T-helper 2 cell (primary cell): Measurements from ENCODE around the gene FAM83D.

Experiments used
- DNase-seq, 5 experiments: peaks; one replicate each; pipeline versions ENCODE4 v3.0.0 to v3.0.0-alpha.2; 2012 to 2022

The FAM83D gene

GRCh38 chr20:38895098-38895949, 30.9 kb upstream of the FAM83D start:
- DNase-seq: no peak

DNA sequence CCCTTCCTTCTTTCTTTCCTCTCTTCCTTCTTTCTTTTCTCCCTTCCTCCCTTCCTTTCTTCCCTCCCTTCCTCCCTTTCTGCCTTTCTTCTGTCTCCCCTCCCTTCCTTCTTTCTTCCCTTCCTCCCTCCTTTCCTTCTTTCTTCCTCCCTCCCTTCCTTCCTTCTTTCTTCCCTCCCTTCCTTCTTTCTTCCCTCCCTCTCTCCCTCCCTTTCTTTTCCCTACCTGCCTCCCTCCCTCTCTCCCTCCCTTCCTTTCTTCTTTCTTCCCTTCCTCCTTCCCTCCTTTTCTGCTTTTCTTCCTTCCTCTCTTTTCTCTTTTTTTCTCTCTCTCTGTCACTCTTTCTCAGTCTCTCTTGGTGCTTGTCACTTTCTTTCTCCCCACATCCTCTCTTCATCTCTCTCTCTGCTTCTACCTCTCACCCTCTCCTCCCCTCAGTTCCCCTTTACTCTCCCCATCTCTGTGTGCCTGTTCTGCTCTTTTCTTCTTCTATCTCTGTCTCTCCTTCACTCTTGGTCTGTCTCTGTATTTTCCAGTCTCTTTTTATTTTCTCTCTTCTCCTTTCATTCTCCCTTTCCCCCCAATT, 30.1 kb upstream of the FAM83D start:
- no peak for DNase-seq

- no peak for DNase-seq
These were observed 28.9 kb upstream of the FAM83D start for GRCh38 chr20:38897267-38897666.

- no peak for DNase-seq
These were observed 25.6 kb upstream of the FAM83D start for GRCh38 chr20:38900606-38901005.

DNA sequence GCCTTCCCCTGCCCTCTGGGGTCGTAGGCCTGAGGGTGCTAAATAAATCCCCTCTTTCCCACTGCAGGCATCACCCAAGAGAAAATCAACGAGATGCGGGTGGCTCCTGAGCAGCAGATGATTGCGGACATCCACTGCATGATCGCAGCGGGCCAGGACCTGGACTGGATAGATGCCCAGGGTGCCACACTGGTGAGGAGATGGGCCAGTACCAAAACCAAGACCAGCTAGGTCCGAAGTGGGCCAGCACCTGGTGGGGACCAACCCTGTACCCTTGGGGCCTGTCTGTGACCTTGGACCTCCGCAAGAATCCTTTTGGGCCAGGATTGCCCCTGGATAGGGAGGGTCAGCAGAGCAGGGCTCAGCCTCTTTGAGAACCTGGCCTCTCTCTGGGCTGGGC, 23.6 kb upstream of the FAM83D start:
- no peak for DNase-seq

- DNase-seq: no peak
These were observed 22.9 kb upstream of the FAM83D start for GRCh38 chr20:38903335-38903734.

- DNase-seq: no peak
These were observed 20.8 kb upstream of the FAM83D start for GRCh38 chr20:38905375-38905774.

GRCh38 chr20:38907918-38908677, 18.1 kb upstream of the FAM83D start:
- no peak for DNase-seq

DNA sequence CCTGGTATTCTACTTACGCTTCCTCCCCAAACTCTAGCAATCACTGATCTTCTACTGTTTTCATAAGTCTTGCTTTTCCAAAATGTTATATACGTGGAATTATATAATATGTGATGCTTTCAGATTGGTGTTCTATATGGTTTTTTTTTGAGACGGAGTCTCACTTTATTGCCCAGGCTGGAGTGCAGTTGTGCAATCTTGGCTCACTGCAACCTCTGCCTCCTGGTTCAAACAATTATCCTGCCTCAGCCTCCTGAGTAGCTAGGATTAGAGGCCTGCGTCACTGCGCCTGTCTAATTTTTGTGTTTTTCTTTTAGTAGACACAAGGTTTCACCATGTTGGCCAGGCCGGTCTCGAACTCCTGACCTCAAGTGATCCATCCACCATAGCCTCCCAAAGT, 10.9 kb upstream of the FAM83D start:
- DNase-seq: no peak

- no peak for DNase-seq
These were observed 8.6 kb upstream of the FAM83D start for GRCh38 chr20:38917657-38918056.

DNA sequence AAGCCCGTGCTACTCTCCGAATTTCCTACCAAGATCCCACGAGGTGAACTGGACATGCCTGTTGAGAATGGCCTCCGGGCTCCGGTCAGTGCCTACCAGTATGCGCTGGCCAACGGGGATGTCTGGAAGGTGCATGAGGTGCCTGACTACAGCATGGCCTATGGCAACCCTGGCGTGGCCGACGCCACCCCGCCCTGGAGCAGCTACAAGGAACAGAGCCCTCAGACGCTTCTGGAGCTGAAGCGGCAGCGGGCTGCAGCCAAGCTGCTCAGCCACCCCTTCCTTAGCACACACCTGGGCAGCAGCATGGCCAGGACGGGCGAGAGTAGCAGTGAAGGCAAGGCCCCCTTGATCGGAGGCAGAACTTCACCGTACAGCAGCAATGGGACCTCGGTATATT, 8.0 kb upstream of the FAM83D start:
- DNase-seq: no peak

GRCh38 chr20:38919683-38920082, 6.5 kb upstream of the FAM83D start:
- no peak for DNase-seq

- DNase-seq: no peak
These were observed 5.8 kb upstream of the FAM83D start for GRCh38 chr20:38920411-38920810.

GRCh38 chr20:38920851-38921250, 5.4 kb upstream of the FAM83D start:
- no peak for DNase-seq

DNA sequence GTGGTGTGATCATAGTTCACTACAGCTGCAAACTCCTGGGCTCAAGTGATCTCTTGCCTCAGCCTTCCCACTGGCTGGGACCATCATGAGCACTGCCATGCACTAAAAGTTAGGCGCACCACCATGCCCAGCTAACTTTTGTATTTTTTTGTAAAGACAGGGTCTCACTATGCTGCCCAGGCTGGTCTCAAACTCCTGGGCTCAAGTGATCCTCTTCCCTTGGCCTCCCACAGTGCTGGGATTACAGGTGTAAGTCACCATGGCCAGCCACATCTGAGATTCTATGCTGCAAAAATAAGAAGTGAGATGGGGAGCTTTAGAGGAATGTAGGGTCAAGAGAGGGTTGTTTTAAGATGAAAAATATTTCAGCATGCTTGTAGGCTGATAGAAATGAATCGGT, 1.5 kb upstream of the FAM83D start:
- DNase-seq: no peak

- no peak for DNase-seq
These were observed 858 bp downstream of the FAM83D start for GRCh38 chr20:38926934-38927616.

DNA sequence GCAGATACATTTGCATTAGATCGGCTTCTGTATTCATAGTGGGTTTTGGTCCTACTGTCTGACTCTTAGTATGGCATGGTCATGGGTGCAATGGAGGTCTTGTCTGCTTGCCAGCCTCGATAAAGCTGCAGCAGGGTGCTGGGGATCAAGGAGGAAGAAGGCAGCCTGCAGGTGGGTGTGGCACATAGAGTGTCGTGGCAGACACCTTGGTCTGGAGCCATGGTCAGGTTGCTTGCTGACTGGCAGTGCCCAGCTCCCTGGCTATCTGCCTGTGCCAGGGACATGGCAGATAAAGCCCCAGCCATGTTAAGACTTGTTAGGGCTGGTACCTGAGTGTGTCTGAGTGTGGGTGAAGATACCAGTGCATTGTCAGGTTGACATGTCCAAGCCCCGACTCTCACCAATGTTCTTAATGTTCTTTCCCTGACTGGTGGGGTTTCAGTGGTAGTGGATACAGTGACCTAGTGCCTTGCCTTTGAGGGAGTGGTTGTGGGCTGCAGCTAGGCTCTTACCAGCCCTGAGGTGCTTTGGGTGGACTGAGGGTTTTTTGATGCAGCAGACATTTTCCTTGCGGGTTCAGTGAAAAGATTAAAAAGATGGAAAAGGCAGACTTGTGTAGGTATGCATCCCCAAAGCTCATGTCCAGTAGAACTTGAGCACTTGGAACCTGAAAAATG, 1.8 kb downstream of the FAM83D start:
- DNase-seq: peak in 1 of 5 experiments; percentile 43

- DNase-seq: no peak
These were observed 4.0 kb downstream of the FAM83D start for GRCh38 chr20:38930242-38930569.

DNA sequence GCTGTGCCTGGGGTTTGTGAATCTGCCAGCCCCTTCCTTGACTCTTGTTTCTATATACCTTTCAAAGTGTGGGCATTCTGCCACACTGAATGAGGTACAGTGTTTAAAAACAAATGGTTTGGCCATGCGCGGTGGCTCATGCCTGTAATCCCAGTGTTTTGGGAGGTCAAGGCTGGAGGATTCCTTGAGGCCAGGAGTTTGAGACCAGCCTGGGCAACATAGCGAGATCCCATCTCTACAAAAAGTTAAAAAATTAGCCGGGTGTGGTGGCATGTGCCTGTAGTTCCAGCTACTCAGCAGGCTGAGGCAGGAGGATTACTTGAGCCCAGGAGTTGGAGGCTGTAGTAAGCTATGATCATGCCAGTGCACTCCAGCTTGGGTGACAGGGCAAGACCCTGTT, 5.8 kb downstream of the FAM83D start:
- no peak for DNase-seq

GRCh38 chr20:38932457-38933120, 6.4 kb downstream of the FAM83D start:
- no peak for DNase-seq

- no peak for DNase-seq
These were observed 8.3 kb downstream of the FAM83D start for GRCh38 chr20:38934530-38934929.

- DNase-seq: no peak
These were observed 9.1 kb downstream of the FAM83D start for GRCh38 chr20:38935285-38935684.
